Activated naive CD4-positive, alpha-beta T cell treated with Interleukin-2 at 50 U/mL for 16 hours (primary cell): ENCODE measurements around the gene TMPRSS5.
"Not testable (repeated sequence)": the region's sequence is repeated elsewhere in the genome, so short reads cannot be mapped to it uniquely, and the experiment has no call there.

Experiments used
- DNase-seq: peaks from one replicate; pipeline ENCODE4 v3.0.0-alpha.2; 2020

TMPRSS5 gene

GRCh38 chr11:113695207-113695606, 10.9 kb downstream of the TMPRSS5 start:
- no peak for DNase-seq

- DNase-seq = no peak
Measured at GRCh38 chr11:113694390-113694789, 11.7 kb downstream of the TMPRSS5 start.

GRCh38 chr11:113693030-113693429, 13.1 kb downstream of the TMPRSS5 start:
- DNase-seq = no peak

- no peak for DNase-seq
Measured at GRCh38 chr11:113690619-113691569, 15.2 kb downstream of the TMPRSS5 start.

GRCh38 chr11:113689768-113690618, 16.1 kb downstream of the TMPRSS5 start:
- no peak for DNase-seq

- DNase-seq = no peak
Measured at GRCh38 chr11:113685654-113686359, 20.3 kb downstream of the TMPRSS5 start.

GRCh38 chr11:113684496-113684895, 21.6 kb downstream of the TMPRSS5 start:
- no peak for DNase-seq

- no peak for DNase-seq
Measured at GRCh38 chr11:113683481-113684046, 22.5 kb downstream of the TMPRSS5 start.

GRCh38 chr11:113681711-113682413, 24.2 kb downstream of the TMPRSS5 start:
- DNase-seq = no peak

- DNase-seq = no peak
Measured at GRCh38 chr11:113681282-113681681, 24.8 kb downstream of the TMPRSS5 start.

GRCh38 chr11:113677685-113678084, 28.4 kb downstream of the TMPRSS5 start:
- no peak for DNase-seq

GRCh38 chr11:113675565-113675964, 30.5 kb downstream of the TMPRSS5 start:
- DNase-seq = no peak

GRCh38 chr11:113675003-113675561, 31.0 kb downstream of the TMPRSS5 start:
- DNase-seq = no peak

GRCh38 chr11:113674397-113674685, 31.8 kb downstream of the TMPRSS5 start:
- no peak for DNase-seq

GRCh38 chr11:113673550-113674396, 32.3 kb downstream of the TMPRSS5 start:
- no peak for DNase-seq

GRCh38 chr11:113671914-113672313, 34.2 kb downstream of the TMPRSS5 start:
- DNase-seq = not testable (repeated sequence)

- no peak for DNase-seq
Measured at GRCh38 chr11:113670831-113671215, 35.3 kb downstream of the TMPRSS5 start.

- no peak for DNase-seq
Measured at GRCh38 chr11:113670149-113670830, 35.8 kb downstream of the TMPRSS5 start.

- no peak for DNase-seq
Measured at GRCh38 chr11:113668255-113668654, 37.9 kb downstream of the TMPRSS5 start.

- DNase-seq = no peak
Measured at GRCh38 chr11:113667801-113668200, 38.3 kb downstream of the TMPRSS5 start.
